HG03575 (cell line): Measurements from ENCODE around the gene SUMF1.

Source experiments
- ATAC-seq: cut with Tn5 transposase; IDR thresholded peaks from one replicate; pipeline ENCODE4 v1.9.1; 2021; ENCODE audit not compliant: unreplicated experiment, insufficient number of reproducible peaks, low FRiP score; ENCODE audit errors: extremely low read depth

SUMF1 gene

GRCh38 chr3:4466741-4467521 is at the start of gene SUMF1:
Gene SUMF1, minus strand, starts transcription at chr3:4467269. Its CDS starts 24 bp downstream, at chr3:4467245.
- ATAC-seq = peak; percentile 97

- ATAC-seq = no peak
These were observed 49.0 kb upstream of the SUMF1 start for GRCh38 chr3:4515916-4516579.

DNA sequence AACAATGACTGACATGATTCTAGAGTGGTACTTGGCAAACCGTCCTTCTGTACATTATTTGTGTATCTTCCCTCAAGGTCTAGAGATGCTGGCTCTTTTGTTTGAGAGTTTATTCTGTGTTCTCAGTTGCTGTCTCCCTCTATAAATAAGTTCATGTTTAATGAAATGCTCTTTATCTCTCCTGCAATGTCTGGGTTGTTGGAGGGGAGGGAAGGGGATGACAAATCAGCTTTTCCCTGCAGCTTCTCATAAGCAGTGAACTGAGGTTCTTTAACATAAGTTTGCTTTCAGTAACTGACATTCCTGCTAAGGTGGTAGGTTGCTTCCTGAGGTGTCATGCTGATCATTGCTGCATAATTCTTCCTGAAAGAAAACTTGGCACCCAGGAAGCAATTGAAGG is 47.8 kb upstream of the SUMF1 start:
- ATAC-seq = no peak

GRCh38 chr3:4514321-4514720 is 47.3 kb upstream of the SUMF1 start:
- ATAC-seq = no peak

DNA sequence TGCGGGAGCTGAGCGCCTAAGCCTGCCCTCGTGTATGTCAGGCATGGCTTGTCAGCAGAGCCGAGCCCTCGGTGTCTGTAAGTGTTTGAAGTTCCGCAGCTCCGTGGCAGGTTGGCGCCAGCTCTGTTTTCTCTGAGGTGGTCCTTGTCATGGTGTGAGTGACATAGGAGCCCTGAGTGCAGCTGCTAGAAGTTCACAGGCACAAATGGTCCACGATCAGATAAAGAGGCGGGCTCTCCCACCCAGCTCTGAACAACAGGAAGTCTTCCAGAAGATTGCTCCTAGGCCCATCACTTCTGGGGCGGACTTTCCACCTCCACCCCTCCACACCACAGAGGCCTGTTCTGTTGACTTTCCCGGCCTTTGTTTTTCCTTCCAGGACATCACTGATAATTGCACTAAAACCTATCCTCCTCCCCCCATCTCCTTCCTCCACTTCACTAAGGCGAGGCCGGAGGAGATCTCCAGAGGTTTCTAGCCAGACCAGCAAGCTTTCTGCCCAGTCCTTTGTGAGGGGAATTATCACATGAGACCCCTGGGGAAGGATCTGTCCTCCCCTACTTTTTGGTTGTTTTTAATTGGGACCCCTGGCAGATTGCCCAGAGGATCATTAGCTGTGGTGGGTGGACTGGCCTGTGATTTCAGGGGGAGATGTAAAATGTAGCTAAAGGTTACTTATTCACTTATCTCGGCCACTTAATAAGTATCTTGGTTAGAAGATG is 46.0 kb upstream of the SUMF1 start:
- ATAC-seq = no peak

DNA sequence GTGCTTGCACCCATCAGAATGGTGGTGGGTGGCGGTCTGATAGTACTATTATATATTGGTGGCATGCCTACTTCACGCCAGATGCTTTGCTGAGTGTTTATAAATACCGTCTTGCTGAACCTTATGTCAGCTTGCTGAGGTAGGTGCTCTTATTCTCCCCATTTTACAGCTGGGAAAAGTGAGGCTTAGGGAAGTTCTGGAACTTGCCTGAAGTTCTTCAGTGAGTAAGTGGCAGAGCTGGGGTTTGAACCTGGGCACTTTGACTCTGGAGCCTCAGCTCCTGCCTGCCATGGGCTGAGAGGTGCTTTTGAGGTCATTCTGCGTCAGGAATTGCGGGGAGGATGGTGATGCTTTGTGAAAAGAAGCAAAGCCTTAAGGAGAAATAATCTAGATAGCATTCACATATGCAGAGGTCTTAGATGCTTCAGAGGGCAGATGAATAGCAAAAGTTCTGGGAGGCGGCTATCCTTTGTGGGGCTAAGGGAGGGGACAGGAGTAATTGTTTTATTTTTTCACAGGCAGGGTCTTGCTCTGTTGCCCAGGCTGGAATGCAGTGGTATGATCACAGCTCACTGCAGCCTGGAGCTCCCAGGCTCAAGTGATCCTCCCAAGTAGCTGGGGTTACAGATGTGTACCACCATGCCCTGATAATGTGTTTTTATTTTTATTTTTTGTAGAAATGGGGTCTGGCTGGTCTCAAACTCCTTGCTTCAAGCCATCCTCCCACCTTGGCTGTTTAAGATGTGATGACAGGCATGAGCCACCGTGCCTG is 44.6 kb upstream of the SUMF1 start:
- ATAC-seq = no peak

- ATAC-seq = no peak
These were observed 43.1 kb upstream of the SUMF1 start for GRCh38 chr3:4509983-4510755.

- no peak for ATAC-seq
These were observed 42.0 kb upstream of the SUMF1 start for GRCh38 chr3:4509043-4509442.

DNA sequence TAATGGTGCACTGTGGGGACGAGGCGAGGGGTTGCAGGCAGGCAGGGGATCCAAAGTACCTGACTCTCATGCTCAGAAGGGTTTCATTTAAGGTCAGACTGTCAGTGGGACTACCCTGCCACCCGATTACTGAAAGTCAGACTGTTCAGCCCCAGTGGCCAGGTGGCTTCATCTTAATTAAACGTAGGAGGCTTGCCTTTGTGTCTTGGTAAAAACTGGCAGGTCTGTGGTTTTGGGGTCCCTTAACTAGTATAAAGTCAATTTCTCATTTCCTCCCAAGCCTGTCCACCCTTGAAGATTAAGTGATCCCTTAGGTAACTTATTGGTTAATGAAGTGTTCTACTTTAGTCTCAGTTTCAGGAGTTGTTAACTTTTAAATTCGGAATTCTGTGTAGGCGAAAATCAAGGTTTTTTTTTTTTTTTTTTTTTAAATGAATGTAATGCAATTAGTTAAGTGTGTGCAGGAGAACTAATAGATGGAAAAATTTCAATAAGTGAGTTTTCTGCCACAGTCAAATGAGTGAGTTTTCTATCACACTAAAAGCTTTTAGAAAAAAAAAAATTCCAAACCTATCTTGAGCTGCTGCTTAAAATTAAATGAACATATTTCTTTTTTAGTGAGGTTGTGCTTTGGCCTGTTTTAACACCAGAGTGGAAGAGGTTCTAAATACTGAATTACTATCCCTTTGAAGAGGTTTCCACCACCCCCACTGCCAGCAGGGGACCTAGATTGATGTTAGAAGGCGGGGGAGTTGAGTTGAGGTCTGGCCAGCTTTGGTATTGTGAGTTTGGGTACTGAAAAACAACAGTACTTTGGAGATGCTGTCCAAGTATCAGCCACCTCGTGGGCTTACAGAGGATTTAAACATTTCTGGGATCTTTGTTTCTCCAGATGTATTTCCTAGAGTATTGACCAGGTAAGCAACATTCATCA is 41.2 kb upstream of the SUMF1 start:
- peak; percentile 61 for ATAC-seq

DNA sequence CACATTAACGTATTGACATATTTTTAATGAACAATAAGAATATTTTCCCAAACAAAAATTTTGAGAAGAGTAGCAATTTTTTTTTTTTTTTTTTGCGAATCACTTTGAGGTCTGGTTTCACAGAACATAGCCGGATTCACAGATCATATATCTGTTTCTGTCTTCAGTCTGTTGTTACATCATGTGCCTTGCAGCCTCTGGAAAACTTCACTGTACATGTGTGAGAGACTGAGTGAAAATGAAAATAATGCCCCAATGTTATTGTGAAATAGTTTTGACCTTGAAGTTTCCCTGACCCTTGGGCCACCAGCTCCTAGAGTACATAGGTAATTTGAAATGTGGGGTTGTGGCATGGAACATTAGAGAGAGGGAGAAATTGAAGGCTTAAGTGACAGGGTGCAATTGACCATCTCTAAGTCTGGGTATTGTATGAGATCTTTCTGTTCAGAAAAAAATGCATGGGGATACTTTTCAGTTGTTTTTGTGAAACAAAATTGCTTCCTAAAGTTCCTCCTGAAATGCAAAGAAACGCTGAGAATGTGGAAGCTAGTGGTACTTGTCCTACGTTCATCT is 40.0 kb upstream of the SUMF1 start:
- no peak for ATAC-seq

DNA sequence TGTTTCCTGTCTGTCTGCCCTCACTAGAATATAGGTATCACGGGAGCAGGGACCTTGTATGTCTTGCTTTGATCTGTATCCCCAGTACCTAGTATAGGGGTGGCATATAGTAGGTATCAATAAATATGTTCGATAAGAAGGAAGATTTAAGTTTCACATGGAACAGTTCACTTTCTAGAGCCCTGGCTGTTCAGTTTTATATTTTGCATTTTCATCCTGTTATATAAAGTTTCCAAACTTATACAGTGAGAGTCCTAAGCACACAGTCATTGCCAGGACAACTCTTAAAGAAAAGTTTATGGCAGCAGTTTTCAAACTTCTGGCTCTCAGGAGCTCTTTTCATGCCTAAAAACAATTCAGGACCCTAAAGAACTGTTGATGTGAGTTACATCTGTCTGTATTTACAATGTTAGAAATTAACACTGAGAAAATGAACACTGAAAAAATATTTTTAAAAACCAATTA is 39.5 kb upstream of the SUMF1 start:
- no peak for ATAC-seq

GRCh38 chr3:4505688-4506558 is 38.9 kb upstream of the SUMF1 start:
- no peak for ATAC-seq

DNA sequence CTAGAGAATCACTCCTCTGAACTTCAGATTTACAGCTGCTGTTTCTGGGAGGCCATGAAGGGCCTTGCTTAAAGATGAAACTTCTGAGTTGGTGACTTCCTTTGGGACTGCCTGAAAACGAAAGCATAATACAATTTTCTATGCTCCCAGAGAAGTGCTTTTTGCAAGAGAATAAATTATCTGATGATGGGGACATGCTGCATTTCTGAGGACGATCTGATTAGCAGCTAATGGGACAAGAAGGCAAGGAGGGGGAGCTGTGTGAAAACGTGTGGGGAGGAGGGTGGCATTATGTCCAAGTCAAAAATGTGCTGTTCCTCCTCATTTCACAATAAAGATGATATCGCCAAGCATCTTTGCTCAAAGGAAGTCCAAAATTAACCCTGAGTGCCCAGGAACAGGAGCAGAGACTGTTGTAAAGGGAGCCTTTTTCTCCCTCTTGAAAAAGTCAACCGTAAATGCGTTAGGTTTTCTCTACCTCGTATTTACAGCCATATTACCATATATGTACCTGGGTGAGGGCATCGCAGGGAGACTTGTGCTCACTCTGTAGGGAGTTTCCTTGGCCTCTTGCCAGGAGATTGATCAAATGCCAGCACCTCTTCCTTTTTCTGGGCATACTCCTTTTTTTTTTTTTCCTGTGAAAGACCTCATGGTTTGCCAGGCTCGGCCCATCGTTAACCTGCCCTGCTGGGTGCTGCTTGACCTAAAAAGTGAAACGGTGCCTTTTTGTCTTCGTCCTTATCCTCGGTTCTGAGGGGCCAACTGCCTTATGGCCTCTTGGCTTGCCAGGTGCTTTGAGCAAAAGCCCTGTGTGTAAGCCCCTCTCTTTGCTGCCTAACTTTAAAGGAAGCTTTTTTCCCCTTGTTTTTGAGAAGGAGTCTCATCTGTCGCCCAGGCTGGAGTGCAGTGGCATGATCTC is 37.5 kb upstream of the SUMF1 start:
- no peak for ATAC-seq

GRCh38 chr3:4503050-4503449 is 36.0 kb upstream of the SUMF1 start:
- peak; percentile 52 for ATAC-seq

- no peak for ATAC-seq
These were observed 34.9 kb upstream of the SUMF1 start for GRCh38 chr3:4501927-4502326.
